SK-N-SH (cell line): ENCODE results near the gene C17orf75. TPM values are rescaled to one million over a fixed set of nuclear protein-coding genes. Genes with fewer than 3 reads are reported as not detected.

Experiments used
- CHD2 ChIP-seq: fragments of 150-350 bp; IDR thresholded peaks from 2 replicates; pipeline ENCODE4 v1.6.1; 2018; ENCODE audit warnings: low read length; ENCODE audit not compliant: partially characterized antibody
- ELF1 ChIP-seq: IDR thresholded peaks from 2 replicates; pipeline ENCODE4 v1.4.0; 2012
- EZH2phosphoT487 ChIP-seq: fragments of 200-600 bp; sonication (generic); IDR thresholded peaks from 2 replicates; pipeline ENCODE4 v1.6.1; 2017; ENCODE audit warnings: low read depth, mixed run types, mild to moderate bottlenecking, antibody characterized with exemption, moderate library complexity, borderline replicate concordance
- FOSL2 ChIP-seq: IDR thresholded peaks from 2 replicates; pipeline ENCODE4 v1.4.0; 2012; ENCODE audit warnings: low read depth, mild to moderate bottlenecking, moderate library complexity, borderline replicate concordance
- GATA2 ChIP-seq: sonication (generic); formaldehyde crosslinking; IDR thresholded peaks from 2 replicates; pipeline ENCODE4 v1.5.0; 2020; ENCODE audit warnings: mild to moderate bottlenecking, missing genetic modification reagents
- IRF3 ChIP-seq: fragments of 150-350 bp; IDR thresholded peaks from 2 replicates; pipeline ENCODE4 v1.6.1; 2016; ENCODE audit warnings: mild to moderate bottlenecking, low read depth, low read length
- MEF2A ChIP-seq: IDR thresholded peaks from 2 replicates; pipeline ENCODE4 v1.4.0; 2012; ENCODE audit warnings: low read depth, borderline replicate concordance
- MXI1 ChIP-seq: IDR thresholded peaks from 2 replicates; pipeline ENCODE4 v1.6.1; 2012; ENCODE audit warnings: mild to moderate bottlenecking, low read depth, low read length, improper control_type of control experiment
- NFIC ChIP-seq: IDR thresholded peaks from 2 replicates; pipeline ENCODE4 v1.4.0; 2012; ENCODE audit warnings: borderline replicate concordance
- NRF1 ChIP-seq: IDR thresholded peaks from 2 replicates; pipeline ENCODE4 v1.6.1; 2012; ENCODE audit warnings: low read depth, mild to moderate bottlenecking, low read length
- PBX3 ChIP-seq: IDR thresholded peaks from 2 replicates; pipeline ENCODE4; 2012
- POLR2AphosphoS5 ChIP-seq: IDR thresholded peaks from 2 replicates; pipeline ENCODE4 v1.6.1; 2012; ENCODE audit warnings: low read depth, low read length
- RAD21 ChIP-seq: IDR thresholded peaks from 2 replicates; pipeline ENCODE4 v1.6.1; 2012; ENCODE audit warnings: mild to moderate bottlenecking, low read length
- REST ChIP-seq: IDR thresholded peaks from 2 replicates; pipeline ENCODE4 v1.6.1; 2012; ENCODE audit warnings: mild to moderate bottlenecking, low read depth, low read length, moderate library complexity
- RXRA ChIP-seq: IDR thresholded peaks from 2 replicates; pipeline ENCODE4 v1.4.0; 2012; ENCODE audit warnings: low read depth, mild to moderate bottlenecking, borderline replicate concordance
- SMC3 ChIP-seq: IDR thresholded peaks from 2 replicates; pipeline ENCODE4 v1.6.1; 2012; ENCODE audit warnings: low read depth, low read length, improper control_type of control experiment
- TCF12 ChIP-seq: IDR thresholded peaks from 2 replicates; pipeline ENCODE4 v1.4.0; 2012
- YY1 ChIP-seq: IDR thresholded peaks from 2 replicates; pipeline ENCODE4 v1.4.0; 2012; ENCODE audit warnings: low read depth, mild to moderate bottlenecking
- polyA plus RNA-seq, 3 experiments: library from polyadenylated mRNA; depleted of rRNA; stranded (reverse); fragments of >200 nt; gene quantifications; 2 replicates each; pipeline ENCODE4 v1.2.3, GENCODE V29; 2012
- TF ChIP-seq, protein P1 (sequence below): fragments of 150-350 bp; IDR thresholded peaks from 2 replicates; pipeline ENCODE4 v1.6.1; 2017; ENCODE audit warnings: antibody characterized with exemption, low read length, low read depth, borderline replicate concordance
- TF ChIP-seq, protein P2 (sequence below): IDR thresholded peaks from 2 replicates; pipeline ENCODE4 v1.4.0; 2012; ENCODE audit warnings: low read depth, borderline replicate concordance

C17orf75 gene
- polyA plus RNA-seq, 1 of the 3 experiments (the other 2 are of a cell fraction), result 14.2 TPM

DNA sequence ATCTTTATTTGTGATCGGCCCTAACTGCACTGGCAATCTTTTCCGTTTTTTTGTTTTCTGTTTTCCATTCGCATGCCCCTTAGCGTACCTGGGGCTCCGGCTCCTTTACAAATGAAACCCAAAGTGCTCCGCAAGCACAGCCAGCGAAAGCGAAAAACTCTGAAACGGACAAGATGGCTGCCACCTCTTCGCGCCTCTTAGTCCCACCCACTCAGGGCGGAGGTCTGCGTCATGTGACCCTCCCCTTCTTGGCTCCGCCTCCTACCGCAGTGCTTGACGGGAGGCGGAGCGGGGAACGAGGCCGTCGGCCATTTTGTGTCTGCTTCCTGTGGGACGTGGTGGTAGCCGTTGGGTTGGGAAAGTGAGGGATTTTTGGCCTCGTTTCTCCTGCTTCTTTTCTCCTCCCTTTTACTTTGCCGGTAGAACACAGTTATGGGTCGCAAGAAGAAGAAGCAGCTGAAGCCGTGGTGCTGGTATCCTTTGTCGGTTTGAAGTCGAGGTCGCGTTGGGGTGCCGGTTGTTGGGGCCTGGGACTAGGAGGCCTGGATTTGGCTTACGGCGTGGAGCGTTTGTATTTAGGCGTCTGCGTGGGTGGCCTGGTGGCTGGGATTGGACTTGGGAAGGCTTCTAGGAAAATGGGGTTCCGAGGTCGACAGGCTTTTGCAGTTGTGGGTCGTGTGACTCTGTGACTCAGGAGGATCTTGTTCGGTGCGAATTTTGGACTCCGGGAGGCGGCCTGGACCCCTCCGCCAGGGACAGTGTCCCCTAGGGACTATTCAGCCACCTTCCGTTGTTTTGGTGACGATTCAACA is 8.1 kb upstream of the C17orf75 start, which contains the start of gene ZNF207 (continued):
- TF ChIP-seq REST (no peak; the same call in 1 of the 2 replicates), TCF12 (no peak), CHD2 (peak; percentile 56), PBX3 (no peak), SMC3 (no peak), EZH2phosphoT487 (no peak), YY1 (peak; percentile 94), IRF3 (no peak), MEF2A (no peak), NRF1 (no peak), MXI1 (0 out of 2 replicates have a peak, but pooled peaks have one; percentile 33), GATA2 (CRISPR knock-in tag) (no peak), NFIC (no peak), ELF1 (no peak), POLR2AphosphoS5 (peak; percentile 98), RXRA (no peak), RAD21 (no peak), FOSL2 (no peak)
- TF ChIP-seq, protein P1, sequence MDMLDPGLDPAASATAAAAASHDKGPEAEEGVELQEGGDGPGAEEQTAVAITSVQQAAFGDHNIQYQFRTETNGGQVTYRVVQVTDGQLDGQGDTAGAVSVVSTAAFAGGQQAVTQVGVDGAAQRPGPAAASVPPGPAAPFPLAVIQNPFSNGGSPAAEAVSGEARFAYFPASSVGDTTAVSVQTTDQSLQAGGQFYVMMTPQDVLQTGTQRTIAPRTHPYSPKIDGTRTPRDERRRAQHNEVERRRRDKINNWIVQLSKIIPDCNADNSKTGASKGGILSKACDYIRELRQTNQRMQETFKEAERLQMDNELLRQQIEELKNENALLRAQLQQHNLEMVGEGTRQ, result peak; percentile 89
- TF ChIP-seq, protein P2, sequence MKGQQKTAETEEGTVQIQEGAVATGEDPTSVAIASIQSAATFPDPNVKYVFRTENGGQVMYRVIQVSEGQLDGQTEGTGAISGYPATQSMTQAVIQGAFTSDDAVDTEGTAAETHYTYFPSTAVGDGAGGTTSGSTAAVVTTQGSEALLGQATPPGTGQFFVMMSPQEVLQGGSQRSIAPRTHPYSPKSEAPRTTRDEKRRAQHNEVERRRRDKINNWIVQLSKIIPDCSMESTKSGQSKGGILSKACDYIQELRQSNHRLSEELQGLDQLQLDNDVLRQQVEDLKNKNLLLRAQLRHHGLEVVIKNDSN, result peak; percentile 95
